ENCODE measurements around the gene LAMTOR3. TPM values are rescaled to one million over a fixed set of nuclear protein-coding genes. Genes with fewer than 3 reads are reported as not detected.

The LAMTOR3 gene
- total and polyA plus RNA-seq, 9 of the 15 experiments (the other 6 are each of a cell fraction or from before 2014, with no cell fraction given) = 17.9 to 146 (median 59.4) TPM

GRCh38 chr4:99835942-99836341 is 58.3 kb downstream of the LAMTOR3 start:
- DNase-seq (ENCODE audit: extremely low read depth in 1 of 4, low spot score in 3 of 4) = no peak
- TF ChIP-seq MEIS2 (IDR thresholded peaks at IDR 0.05; ENCODE audit: partially characterized antibody) (peak; percentile 40), GABPA (tag; conservative IDR thresholded peaks at IDR 0.05; ENCODE audit: low read depth) (no peak)
- TF ChIP-seq, protein P1, sequence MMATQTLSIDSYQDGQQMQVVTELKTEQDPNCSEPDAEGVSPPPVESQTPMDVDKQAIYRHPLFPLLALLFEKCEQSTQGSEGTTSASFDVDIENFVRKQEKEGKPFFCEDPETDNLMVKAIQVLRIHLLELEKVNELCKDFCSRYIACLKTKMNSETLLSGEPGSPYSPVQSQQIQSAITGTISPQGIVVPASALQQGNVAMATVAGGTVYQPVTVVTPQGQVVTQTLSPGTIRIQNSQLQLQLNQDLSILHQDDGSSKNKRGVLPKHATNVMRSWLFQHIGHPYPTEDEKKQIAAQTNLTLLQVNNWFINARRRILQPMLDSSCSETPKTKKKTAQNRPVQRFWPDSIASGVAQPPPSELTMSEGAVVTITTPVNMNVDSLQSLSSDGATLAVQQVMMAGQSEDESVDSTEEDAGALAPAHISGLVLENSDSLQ (IDR thresholded peaks at IDR 0.05) = peak; percentile 54
- TF ChIP-seq, protein P2, sequence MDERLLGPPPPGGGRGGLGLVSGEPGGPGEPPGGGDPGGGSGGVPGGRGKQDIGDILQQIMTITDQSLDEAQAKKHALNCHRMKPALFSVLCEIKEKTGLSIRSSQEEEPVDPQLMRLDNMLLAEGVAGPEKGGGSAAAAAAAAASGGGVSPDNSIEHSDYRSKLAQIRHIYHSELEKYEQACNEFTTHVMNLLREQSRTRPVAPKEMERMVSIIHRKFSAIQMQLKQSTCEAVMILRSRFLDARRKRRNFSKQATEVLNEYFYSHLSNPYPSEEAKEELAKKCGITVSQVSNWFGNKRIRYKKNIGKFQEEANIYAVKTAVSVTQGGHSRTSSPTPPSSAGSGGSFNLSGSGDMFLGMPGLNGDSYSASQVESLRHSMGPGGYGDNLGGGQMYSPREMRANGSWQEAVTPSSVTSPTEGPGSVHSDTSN (CRISPR knock-in tag; IDR thresholded peaks at IDR 0.05; ENCODE audit: low read depth) = no peak
- TF ChIP-seq, protein P2 (tag; conservative IDR thresholded peaks at IDR 0.05; ENCODE audit: low read depth) = peak; percentile 54
- FAIRE-seq = no peak
- 63% methylated on average over 2 of the region's 2 CpGs for WGBS (ENCODE audit: insufficient coverage, low coverage, missing lambda C conversion rate)
- in situ Hi-C loops (cut with MboI) (no loop called here), intact Hi-C loops (cut with micrococcal nuclease) (no loop called here)
- Histone ChIP-seq H2AFZ (ENCODE audit: low read depth, low read length) (no peak overlapping the region), H3K36me3 (ENCODE audit: control insufficient read depth, insufficient read depth, low read length) (no peaks in the 10 kb centered on the region), H3K9me1 (ENCODE audit: control insufficient read depth, insufficient read depth, low read length) (no peaks in the 10 kb centered on the region), H3K9ac (ENCODE audit: insufficient read depth in 1 of 2, low read depth in 2 of 2, low read length in 2 of 2) (no peak overlapping the region), H3K4me3 (no peak overlapping the region), H3K4me1 (replicated peaks in 1 of 2; ENCODE audit: control insufficient read depth in 2 of 2, insufficient read depth in 2 of 2, low read length in 2 of 2) (peaks cover 0 to under 1% of the 10 kb centered on the region in 2 experiments; a peak in 2 of 5 replicates), H3K27ac (ENCODE audit: extremely low read depth, low read depth, low read length) (no peak overlapping the region), H3K4me2 (ENCODE audit: insufficient read depth, low read length) (no peak overlapping the region), H4K20me1 (replicated peaks; ENCODE audit: control insufficient read depth, insufficient read depth, low read length) (no peaks in the 10 kb centered on the region), H3K27me3 (ENCODE audit: control insufficient read depth in 2 of 2, insufficient read depth in 2 of 2, low read length in 2 of 2) (no peaks in the 10 kb centered on the region), H3K9me3 (replicated peaks; ENCODE audit: control insufficient read depth, insufficient read depth, low read depth, low read length) (no peaks in the 10 kb centered on the region), H3K79me2 (ENCODE audit: control insufficient read depth, insufficient read depth, low read length) (no peaks in the 10 kb centered on the region)
- ChIA-PET CTCF (ENCODE audit: low intra/inter-chr PET ratio) (no interaction called here), POLR2A (interaction anchor here (1.9 kb wide), 1 partner anchor 113 kb away, joined by 5 read pairs; no protein-coding TSS in a partner anchor)
- no TSS peak for BruUV-seq (replicated peaks)
- no peak for ATAC-seq
